GM12865 (cell line): ENCODE measurements around the gene IFITM2.

ENCODE experiments used
- DNase-seq: peaks from one replicate; pipeline ENCODE4 v3.0.0; 2010; ENCODE audit warnings: low read depth
- H3K4me3 ChIP-seq: 2 replicates; pipeline ENCODE4 v1.5.1; 2011; ENCODE audit warnings: mild to moderate bottlenecking, low read depth, low read length, control low read depth
- TF ChIP-seq, protein P1 (sequence below): IDR thresholded peaks from 2 replicates; pipeline ENCODE4 v1.5.1; 2011; ENCODE audit warnings: low read length, control low read depth, low read depth, inconsistent platforms; ENCODE audit not compliant: insufficient read depth; ENCODE audit errors: missing control alignments

IFITM2 gene

DNA sequence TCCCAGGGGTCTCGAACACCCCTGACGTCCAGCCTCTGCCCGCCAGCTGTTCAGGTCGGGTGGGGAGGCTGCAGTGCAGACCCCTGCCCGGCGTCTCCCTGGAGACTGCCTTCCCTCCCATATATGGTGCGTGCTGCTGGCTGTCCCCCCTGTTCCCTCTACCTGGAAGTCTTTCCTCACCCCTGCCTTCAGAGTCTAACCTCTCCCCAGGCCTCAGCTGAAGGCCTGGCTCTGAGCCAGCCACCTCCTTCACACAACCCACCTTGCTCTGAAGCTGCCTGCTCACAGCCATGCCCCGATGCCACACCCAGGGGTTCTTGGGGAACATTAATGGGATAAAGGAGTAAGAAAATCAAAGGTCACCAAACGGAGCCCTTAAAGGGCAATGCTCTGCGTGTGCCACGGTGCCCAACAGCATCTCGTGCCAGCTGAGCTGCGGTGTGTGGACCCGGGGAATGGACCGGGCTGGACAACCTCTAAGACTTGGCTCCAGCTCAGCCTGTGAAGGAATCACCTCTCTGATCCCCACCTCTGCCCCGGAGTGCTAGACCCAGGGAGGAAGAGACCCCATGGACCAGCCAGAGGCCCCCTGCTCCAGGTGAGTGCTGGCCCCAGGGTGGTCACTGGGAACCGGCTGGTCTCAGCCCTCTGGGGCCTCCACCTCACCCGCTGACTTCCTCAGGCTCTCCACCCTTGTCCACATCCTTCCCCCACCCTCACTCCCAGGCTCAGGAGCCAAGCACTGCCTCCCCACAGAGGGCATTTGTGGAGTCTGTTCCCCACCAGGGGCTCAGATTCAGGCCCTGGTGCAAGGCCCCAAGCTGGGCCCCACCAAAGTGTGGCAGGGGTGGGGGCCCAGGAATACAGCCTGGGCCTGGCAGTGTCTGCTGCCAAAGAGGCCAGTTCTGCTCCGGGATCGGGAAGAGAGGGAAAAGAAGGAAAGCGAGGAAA lies 29.3 kb upstream of the IFITM2 start, which contains the start of gene NLRP6:
Gene NLRP6, plus strand, starts transcription at position 407 of the 951 bp plus-strand sequence. Its CDS starts 163 bp downstream, at position 570.
- no peak for DNase-seq
- no peak within 1 kb of the TSS for H3K4me3 ChIP-seq
- TF ChIP-seq, protein P1, sequence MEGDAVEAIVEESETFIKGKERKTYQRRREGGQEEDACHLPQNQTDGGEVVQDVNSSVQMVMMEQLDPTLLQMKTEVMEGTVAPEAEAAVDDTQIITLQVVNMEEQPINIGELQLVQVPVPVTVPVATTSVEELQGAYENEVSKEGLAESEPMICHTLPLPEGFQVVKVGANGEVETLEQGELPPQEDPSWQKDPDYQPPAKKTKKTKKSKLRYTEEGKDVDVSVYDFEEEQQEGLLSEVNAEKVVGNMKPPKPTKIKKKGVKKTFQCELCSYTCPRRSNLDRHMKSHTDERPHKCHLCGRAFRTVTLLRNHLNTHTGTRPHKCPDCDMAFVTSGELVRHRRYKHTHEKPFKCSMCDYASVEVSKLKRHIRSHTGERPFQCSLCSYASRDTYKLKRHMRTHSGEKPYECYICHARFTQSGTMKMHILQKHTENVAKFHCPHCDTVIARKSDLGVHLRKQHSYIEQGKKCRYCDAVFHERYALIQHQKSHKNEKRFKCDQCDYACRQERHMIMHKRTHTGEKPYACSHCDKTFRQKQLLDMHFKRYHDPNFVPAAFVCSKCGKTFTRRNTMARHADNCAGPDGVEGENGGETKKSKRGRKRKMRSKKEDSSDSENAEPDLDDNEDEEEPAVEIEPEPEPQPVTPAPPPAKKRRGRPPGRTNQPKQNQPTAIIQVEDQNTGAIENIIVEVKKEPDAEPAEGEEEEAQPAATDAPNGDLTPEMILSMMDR, result no peak

DNA sequence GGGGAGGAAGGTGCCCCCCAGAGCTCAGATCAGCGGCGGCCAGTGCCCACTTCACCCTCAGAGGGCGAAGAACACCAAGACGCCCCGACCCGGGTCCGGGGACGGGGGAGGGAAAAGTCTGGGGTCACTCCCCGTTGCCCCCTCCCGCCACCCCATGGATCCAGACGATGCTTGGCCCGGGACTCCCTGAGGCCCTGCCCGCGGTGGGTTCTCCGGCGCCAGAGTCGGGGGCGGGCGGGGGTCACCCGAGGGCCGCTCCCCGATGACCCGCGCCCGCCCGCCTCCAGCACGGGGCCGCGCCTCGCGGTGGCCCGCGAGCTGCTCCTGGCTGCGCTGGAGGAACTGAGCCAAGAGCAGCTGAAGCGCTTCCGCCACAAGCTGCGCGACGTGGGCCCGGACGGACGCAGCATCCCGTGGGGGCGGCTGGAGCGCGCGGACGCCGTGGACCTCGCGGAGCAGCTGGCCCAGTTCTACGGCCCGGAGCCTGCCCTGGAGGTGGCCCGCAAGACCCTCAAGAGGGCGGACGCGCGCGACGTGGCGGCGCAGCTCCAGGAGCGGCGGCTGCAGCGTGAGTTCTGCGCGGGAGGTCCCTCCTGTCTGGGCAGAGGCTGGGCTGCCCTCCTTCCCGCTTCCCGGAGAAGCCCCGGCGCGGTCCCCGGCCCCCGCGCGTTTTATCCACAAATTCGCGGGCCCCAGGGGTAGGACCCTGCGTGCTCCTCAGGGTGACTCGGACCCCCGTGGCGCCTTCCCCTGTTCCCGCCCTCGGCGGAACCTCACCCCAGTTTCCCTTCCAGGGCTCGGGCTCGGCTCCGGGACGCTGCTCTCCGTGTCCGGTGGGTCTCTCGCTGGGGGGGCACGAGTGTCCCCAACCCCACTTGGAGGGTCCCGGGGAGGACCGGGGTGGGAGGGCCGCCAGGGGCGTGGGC lies 28.3 kb upstream of the IFITM2 start:
- TF ChIP-seq, protein P1, result no peak
- no peak for DNase-seq
- H3K4me3 ChIP-seq, result no peak overlapping the region

DNA sequence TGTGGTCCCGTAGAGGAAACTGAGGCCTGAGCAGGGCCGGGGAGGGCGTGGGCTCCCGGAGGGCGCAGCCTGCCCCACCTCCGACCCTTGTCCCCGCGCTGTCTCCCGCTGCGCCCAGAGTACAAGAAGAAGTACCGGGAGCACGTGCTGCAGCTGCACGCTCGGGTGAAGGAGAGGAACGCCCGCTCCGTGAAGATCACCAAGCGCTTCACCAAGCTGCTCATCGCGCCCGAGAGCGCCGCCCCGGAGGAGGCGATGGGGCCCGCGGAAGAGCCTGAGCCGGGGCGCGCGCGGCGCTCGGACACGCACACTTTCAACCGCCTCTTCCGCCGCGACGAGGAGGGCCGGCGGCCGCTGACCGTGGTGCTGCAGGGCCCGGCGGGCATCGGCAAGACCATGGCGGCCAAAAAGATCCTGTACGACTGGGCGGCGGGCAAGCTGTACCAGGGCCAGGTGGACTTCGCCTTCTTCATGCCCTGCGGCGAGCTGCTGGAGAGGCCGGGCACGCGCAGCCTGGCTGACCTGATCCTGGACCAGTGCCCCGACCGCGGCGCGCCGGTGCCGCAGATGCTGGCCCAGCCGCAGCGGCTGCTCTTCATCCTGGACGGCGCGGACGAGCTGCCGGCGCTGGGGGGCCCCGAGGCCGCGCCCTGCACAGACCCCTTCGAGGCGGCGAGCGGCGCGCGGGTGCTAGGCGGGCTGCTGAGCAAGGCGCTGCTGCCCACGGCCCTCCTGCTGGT lies 27.5 kb upstream of the IFITM2 start:
- H3K4me3 ChIP-seq, result no peak overlapping the region
- no peak for DNase-seq
- TF ChIP-seq, protein P1, result no peak

DNA sequence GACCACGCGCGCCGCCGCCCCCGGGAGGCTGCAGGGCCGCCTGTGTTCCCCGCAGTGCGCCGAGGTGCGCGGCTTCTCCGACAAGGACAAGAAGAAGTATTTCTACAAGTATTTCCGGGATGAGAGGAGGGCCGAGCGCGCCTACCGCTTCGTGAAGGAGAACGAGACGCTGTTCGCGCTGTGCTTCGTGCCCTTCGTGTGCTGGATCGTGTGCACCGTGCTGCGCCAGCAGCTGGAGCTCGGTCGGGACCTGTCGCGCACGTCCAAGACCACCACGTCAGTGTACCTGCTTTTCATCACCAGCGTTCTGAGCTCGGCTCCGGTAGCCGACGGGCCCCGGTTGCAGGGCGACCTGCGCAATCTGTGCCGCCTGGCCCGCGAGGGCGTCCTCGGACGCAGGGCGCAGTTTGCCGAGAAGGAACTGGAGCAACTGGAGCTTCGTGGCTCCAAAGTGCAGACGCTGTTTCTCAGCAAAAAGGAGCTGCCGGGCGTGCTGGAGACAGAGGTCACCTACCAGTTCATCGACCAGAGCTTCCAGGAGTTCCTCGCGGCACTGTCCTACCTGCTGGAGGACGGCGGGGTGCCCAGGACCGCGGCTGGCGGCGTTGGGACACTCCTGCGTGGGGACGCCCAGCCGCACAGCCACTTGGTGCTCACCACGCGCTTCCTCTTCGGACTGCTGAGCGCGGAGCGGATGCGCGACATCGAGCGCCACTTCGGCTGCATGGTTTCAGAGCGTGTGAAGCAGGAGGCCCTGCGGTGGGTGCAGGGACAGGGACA lies 26.7 kb upstream of the IFITM2 start:
- DNase-seq, result no peak

DNA sequence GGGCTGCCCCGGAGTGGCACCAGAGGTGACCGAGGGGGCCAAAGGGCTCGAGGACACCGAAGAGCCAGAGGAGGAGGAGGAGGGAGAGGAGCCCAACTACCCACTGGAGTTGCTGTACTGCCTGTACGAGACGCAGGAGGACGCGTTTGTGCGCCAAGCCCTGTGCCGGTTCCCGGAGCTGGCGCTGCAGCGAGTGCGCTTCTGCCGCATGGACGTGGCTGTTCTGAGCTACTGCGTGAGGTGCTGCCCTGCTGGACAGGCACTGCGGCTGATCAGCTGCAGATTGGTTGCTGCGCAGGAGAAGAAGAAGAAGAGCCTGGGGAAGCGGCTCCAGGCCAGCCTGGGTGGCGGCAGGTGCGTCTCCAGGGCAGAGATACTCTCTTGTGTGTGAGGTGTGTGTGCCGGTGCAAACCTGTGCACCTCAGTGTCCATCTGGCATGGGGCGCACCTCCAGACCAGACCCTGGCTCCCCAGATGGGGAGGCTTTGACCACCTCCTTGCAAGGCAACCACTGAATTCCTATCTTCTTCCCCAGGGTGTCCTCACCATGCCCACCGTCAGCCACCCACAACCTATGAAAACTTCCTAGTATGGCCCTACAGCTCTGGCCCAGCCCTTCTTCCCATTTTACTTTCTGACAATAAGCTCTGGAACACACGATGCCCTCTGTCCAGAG lies 26.0 kb upstream of the IFITM2 start:
- DNase-seq, result no peak
- no peak overlapping the region for H3K4me3 ChIP-seq
- TF ChIP-seq, protein P1, result no peak

More for the DNA sequence above, 26.7 kb upstream of the IFITM2 start:
- TF ChIP-seq, protein P1, result no peak
- no peak overlapping the region for H3K4me3 ChIP-seq
